HG02970 (cell line): ENCODE measurements around the gene LFNG.

Experiments
- ATAC-seq: cut with Tn5 transposase; IDR thresholded peaks from one replicate; pipeline ENCODE4 v1.9.1; 2021; ENCODE audit warnings: mild to moderate bottlenecking, moderate library complexity, moderate number of reproducible peaks; ENCODE audit not compliant: unreplicated experiment, low FRiP score

The LFNG gene

GRCh38 chr7:2566348-2566889 is 46.8 kb downstream of the LFNG start:
- no peak for ATAC-seq

- ATAC-seq: no peak
These were observed 47.5 kb downstream of the LFNG start for GRCh38 chr7:2566890-2567678.

- ATAC-seq: no peak
These were observed 48.2 kb downstream of the LFNG start for GRCh38 chr7:2567679-2568278.

- ATAC-seq: no peak
These were observed 49.1 kb downstream of the LFNG start for GRCh38 chr7:2568521-2569223.

- no peak for ATAC-seq
These were observed 49.8 kb downstream of the LFNG start for GRCh38 chr7:2569421-2569820.

GRCh38 chr7:2570021-2570420 is 50.4 kb downstream of the LFNG start:
- ATAC-seq: no peak

- ATAC-seq: no peak
These were observed 51.8 kb downstream of the LFNG start for GRCh38 chr7:2571409-2571808.

- no peak for ATAC-seq
These were observed 52.7 kb downstream of the LFNG start for GRCh38 chr7:2572101-2572842.

- ATAC-seq: no peak
These were observed 54.2 kb downstream of the LFNG start for GRCh38 chr7:2573761-2574160.

GRCh38 chr7:2575046-2575732 is 55.6 kb downstream of the LFNG start:
- no peak for ATAC-seq

- no peak for ATAC-seq
These were observed 56.3 kb downstream of the LFNG start for GRCh38 chr7:2575733-2576340.

GRCh38 chr7:2576742-2577491 is 57.3 kb downstream of the LFNG start:
- ATAC-seq: no peak
